ENCODE results near the gene PADI1.

Gene PADI1

DNA sequence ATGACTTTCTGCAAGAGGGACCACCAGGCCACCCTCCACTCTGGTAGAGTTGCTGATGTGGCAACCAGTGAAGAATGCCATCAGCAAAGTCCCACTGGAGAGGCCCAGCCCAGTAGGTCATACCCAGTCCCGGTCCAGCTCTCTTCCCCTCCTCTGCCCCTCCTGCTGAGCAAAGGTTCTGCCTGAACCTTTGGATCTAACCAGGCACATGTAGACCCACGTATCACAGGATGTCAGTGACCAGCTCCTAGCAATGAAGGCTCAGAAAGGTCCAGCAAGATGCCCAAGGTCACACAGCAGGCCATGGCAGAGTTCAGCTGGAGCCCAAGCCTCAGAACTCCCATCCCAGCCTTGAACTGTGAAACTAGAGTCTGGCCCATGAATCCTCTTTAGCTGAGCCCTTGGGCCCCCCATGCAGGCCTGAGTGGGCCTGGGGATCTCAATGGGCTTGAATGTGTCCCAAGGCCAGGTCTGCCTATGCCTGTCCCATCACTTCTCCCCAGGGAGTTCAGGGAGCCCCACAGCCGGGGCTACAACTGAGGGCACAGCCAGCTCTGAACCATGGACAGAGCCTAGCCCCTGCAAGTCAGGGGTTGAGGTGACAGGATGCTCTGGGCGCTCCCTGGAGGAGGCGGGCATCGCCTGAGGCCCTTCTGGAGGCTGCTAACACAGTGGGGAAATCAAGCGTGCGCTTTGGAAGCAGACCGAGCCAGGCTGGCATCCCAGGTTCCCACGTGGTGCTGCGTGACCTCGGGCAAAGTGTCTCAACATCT lies 21.4 kb upstream of the PADI1 start:
- no peak for DNase-seq

DNA sequence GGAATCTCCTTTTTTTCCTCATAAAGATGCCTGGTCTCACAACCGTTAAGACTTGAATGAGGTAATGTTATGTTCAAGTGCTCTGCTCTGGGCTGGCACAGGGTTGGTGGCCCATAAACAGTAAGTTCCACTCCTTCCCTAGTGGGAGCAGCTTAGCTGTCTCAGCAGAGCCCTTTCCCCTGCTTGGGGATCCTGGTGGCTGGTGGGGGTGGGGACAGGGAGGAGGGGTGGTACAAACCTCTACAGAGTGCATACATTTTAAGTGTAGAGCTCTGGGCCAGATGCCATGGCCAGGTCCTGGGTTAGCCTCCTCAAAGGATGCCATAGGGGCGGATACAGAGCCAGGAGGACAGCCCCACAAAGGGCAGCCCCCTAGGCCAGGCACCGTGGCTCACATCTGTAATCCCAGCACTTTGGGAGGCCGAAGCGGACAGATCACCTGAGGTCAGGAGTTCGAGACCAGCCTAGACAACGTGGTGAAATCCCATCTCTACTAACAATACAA lies 20.7 kb upstream of the PADI1 start:
- DNase-seq, result no peak

DNA sequence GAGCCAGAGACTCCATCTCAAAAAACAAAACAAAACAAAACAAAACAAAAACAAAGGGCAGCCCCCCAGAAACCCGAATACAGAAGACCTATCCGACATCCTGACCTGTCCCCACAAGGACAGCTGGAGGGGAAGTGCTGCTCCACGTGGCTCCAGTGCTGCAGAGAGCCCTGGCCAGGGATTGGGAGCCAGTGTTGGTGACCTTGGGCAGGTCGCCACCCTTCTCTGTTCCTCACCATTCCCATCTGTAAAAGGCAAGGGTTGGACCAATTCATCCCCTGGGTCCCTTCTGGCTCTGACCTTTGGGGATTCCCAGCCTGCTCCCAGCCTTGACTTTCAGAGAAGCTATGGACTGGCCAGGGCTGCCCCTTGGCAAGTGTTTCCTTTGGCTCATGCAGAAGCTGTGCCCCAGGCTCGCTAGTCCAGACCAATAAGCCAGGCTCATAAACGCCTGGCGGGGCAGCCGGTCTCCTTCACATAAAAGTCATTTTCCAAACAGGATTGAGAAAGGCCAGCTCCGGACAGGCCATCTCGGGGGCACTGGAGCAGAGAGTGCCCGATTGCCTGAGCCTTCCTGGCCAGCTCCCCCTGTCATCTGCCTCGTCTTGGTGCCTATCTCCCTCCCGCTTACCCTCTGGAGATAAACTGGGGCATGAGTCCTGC lies 20.0 kb upstream of the PADI1 start:
- DNase-seq, result no peak

DNA sequence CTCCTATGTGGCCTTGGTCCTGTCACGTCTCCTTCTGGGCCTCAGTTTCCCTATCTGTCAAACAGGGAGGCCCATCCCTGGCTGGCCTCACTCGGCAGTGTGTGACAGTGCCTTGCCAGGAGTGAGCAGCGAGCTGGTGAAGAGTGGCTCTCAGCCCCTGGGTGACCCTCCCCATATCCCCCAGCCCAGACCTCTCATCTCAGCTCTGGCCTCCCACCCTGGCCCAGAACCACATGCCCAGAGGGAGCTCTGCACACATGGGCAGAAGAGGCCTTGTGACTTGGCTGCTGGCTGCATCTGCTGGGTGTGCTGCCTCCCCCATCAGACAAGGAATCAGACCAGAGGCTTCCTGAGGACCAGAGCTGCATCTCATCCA lies 19.5 kb upstream of the PADI1 start:
- DNase-seq, result no peak

DNA sequence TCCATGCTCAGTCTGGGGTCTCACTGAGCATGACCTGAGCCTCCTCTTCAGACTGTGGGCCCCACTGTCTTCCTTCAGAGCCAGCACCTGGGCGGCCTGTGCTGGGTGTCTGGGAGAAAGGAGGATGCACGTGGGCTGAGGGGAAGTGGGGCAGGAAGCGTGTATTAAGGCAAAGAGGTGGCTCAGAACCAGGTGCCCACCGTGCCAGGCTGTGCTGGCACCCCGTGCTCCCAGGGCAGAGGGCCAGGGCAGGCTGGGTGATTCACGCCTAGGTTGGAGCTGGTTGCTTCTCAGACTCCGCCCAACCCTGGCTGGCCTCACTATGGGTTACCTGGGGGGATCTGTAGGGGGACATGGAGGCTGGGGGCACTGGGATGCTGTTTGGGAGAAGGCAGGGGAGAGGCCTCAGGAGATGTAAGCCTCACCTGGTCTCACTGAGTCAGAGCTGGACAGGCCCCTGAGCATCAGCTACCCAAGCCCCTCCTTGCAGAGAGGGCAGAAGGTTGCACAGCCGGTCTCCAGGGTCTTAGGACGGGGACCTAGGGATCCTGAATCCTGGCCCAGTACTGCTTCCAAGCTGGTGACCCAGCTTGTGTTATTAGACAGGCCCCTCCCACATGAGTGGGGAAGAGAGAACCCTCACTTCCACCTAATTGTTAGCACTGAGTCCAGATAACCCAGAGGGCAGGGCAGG lies 18.6 kb upstream of the PADI1 start:
- DNase-seq, result no peak

DNA sequence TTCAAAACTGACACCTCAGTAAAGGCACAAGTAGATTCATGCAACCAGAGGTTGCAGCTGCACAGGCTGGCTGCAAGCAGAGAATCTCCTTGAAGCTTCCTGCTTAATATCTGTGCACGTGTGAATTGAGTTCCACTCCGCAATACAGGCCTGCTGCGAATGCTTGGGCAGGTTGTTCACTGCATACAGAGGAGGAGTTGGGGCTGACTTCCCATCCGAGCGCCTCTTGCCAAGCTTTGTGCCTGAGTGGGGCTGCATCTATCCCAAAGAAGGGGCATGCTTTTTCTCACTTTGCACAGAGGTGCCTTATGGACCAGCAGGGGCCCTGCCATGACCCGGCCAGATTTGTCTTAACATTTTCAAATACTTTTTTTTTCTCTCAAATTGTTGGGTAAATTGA lies 17.9 kb upstream of the PADI1 start:
- DNase-seq, result no peak

DNA sequence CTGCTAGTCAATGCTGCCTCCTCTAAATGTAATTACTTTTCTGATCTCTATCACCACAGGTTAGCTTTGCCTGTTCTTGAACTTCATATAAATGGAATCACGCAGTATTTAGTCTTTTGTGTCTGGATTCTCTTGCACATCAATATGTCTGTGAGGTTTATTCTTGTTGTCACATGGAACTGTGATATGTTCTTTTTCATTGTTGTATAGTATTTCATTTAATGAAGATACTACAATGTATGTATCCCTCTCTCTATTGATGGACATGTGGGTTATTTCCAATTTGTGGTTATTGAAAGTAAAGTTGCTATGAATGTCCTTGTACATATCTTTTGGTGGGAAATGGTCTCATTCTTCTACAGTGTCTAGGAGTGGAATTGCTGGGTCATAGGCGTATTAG lies 16.7 kb upstream of the PADI1 start:
- DNase-seq, result no peak

DNA sequence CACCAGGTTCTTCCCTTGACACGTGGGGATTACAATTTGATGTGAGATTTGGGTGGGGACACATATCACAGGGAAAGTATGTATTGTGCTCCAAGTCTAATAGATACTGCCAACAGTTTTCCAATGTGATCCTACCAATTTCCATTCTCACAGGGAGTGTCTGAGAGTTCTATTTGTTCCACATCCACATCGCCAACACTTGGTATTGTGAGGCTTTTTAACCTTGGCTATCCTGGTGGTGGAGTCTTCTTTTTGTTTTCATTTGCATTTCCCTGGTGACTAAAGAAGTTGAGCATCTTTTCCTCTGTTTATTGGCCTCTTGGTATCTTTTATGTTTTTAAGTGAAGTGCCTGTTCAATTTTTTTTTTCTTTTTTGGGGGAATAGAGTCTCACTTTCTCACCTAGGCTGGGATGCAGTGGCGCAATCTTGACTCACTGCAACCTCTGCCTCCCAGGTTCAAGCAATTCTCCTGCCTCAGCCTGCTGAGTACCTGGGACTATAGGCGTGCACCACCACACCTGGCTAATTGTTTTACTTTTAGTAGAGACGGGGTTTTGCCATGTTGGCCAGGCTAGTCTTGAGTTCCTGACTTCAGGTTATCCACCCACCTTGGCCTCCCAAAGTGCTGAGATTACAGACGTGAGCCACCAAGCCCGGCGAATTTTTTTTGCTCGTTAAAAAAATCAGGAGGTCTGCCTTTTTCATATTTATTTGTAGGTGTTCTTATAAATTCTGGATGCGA lies 15.9 kb upstream of the PADI1 start:
- DNase-seq, result no peak

DNA sequence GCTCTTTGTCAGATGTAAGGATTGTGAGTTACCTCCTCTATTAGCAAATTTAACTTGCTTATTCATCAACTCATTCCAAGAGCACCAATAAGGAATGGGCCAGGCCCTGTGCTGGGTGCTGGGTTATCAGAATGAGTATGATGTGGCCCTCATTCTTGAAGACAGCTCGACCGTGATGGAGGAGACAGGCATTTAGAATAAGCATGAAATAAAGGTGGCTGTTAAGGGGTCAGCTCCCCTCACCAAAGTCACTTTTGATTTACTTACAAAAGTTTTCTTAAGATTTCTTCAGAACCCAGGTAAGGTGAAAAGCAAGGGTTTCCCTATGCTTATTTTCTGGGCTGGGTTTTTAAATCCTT lies 15.3 kb upstream of the PADI1 start:
- DNase-seq, result no peak

DNA sequence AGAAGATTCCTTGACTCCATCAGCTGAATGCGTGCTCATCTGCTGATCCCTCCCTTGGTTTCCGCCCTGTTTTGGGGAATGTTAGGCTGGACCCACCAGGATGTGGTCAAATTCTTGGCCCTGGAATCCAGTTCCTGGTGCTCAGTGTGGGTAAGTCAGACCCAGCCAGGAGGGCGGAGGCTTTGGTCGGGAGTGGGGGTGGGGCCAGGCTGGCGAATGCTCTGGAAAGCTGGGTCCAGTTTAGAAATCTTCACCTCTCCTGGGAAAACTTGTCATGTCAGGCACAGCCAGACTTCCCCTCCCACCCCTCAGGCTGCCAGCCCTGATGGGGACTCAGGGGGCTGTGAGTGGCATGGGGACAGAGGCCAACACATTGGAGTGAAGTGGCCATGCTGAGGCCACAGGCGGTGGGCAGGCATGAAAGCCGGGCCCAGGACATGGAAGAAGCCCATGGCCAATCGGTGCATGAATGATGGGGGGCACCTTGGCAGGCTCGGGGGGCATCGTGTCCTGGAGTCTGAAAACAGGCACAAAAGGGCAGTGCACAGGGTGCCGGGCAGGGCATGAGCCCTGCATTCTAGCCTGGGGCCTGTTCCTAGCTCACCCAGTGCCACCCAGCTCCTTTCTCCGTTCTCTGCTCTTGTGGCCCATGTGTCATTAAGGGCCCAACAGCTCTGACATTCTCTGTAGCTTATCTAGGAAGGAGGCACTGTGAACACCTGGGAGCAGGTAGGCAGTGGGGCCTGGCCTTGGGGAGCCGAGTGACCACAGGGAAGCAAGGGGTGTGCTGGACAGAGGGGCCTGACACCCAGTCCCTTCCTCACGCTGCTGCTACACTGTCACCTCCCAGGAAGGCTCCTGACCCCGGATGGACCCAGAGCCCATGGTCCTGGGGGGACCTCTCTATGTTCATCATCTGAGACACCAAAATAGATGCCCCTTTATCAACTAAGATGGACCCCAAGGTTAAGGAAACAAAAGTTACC lies 14.6 kb upstream of the PADI1 start:
- DNase-seq, result no peak

DNA sequence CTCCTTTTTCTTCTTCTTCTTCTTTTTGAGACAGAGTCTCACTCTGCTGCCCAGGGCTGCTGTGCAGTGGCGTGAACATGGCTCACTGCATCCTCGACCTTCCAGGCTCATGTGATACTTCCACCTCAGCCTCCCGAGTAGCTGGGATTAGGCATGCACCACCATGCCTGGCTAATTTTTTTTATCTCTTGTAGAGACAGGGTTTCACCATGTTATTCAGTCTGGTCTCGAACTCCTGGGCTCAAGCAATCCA lies 13.0 kb upstream of the PADI1 start:
- DNase-seq, result no peak

DNA sequence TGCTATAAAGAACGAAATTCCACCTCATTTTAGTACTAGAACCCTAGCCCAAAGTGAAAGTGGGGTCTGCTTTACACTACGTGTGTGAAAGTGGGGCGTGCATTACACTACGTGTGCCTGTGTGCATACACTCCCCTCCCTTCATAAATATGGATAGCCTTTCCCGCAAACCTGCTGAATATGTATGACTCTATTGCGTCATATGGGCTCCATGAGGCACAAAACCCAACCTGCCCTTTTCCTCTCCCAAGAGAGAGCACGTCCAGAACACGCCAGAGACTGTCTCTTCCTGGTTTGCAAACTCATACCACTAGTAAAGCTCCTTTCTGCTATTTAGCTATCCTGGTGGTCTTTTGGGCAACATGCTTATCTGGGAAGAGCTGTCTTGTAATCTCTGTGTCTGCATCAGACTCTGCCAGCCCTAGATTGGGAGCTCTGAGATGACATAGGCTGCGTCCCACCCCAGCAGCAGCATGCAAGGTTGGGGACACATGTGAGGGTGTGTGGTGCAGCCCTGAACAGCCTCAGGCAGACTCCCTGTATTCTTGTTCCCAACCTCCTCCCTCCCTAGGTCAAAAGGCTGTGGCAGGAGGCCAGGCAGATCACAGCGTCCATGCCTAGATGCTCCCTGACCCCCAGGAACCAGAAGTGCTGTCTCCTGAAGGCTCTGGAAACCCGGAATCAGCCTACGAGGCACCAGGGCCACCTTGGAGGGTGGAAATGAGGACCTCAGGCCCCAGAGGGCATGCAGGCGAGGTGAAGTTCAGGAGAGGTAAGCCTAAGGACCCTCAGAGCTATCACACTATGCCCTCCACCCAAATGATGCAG lies 12.3 kb upstream of the PADI1 start:
- DNase-seq, result no peak

DNA sequence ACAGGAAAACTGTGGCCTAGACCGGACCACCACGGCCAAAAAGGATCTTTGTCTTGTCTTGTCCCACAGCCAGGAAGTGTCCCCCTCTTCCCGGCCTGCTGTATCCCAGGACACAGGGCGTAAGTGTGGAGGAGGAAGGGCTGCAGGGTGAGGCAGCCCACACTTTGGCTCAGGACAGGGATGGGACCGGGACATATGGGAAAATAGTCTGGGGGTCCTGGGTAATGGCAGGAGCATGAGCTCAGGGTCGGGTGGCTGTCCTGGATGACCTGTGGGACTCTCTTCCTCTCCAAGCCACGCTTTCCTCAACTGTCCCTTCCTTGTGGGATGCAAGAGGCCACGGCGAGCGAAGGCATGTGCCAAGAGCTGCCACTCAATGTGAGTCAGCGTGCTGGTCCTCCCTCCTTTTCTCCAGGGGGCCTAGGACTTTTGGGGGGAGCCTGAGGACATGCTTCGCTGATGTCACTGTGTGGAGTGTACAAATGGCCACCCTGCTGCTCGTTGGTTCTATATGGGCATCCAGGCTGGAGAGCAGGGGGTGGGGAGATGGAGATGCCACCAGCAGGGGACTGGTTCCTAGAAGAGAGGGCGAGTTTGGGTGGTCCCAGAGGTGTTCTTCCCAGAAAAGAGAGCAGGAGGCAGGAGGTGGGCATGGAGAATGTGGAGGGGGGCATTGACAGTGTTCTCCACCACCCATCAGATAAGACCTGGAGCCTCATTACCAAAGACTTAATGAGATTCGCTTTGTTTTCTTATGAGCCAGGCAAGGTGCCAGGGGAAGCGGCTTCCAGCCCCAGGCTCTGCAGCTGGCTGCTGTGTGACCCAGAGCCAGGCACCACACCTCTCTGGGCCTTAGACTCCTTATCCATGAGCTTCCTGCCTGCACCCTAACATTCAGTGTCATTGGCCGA lies 11.5 kb upstream of the PADI1 start:
- no peak for DNase-seq

DNA sequence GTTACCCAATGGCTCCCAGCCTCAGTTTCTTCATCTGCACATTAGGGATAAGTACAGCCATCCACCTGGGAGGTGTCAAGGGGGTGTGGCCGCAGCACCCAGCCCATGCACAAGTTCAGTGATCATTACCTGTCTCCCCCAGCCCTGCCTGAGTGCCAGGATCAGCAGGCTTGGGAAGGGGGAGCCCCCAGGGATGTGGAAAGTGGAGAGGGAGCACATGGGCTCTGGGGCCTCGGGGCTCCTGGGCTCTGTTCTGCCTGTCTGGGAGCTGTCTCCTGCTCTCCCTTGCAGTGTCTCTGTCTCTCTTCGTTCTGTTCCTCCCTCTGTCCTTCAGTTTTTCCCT lies 10.8 kb upstream of the PADI1 start:
- DNase-seq, result no peak

DNA sequence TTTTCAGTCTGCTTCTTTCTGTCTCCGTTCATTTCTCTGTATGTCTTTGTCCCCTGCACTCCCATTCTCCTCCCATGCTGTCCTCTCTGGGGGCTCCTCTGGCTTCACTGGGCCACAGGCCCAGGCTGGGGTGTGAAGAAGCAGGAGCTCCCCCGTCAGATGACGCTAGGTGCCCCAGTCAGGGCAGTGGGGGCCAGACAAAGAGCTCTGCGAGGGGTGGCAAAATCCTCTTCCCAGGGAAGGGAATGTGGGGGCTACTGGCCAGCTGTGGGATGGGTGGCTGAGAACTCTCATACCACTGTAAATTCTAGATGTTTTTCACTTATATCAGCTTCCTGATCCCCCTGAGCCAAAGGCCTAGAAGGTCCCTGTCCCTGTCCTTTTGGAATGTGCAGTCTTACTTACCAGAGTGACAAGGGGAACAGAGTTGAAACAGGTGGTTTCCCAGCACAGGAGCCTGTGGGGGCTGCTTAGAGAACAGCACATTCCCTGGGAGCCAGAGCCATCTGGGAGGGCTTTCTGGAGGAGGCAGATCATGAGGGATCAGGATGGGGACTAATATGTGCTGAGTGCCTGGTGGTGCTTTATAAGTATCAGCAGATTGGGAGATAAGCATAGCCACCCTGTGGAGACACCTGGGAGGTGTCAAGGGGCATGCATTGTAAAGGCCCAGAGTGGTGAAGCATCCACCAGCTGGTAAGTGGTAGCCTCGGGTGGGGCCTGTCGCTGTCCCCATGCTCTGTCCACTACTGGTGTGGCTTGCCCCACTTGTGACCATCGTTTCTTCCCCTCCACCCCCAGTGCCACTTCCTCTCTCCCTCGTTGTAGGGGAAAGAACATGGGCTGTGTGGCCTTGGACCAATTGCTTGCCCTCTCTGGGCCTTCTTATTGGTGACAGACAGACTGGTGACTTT lies 10.1 kb upstream of the PADI1 start:
- no peak for DNase-seq

DNA sequence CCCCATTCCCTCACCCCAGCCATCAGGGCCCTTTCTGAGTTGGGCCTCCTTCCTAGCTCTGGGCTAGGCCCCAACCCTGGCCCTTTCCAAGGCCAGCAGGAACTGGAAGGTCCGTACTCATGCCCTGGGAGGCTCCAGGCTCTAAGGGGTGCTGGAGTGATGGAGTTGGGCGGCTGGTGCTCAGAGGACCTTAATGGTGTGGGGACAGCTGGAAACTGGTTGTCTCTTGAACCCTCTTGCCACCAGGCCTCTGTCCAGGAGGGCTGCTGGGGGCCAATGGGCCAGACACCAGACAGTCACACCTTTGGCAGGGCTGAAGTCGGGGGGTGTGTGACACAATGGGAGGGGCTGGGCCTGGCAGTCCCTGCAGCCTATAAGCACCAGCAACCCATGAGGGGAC lies 9.2 kb upstream of the PADI1 start:
- no peak for DNase-seq

DNA sequence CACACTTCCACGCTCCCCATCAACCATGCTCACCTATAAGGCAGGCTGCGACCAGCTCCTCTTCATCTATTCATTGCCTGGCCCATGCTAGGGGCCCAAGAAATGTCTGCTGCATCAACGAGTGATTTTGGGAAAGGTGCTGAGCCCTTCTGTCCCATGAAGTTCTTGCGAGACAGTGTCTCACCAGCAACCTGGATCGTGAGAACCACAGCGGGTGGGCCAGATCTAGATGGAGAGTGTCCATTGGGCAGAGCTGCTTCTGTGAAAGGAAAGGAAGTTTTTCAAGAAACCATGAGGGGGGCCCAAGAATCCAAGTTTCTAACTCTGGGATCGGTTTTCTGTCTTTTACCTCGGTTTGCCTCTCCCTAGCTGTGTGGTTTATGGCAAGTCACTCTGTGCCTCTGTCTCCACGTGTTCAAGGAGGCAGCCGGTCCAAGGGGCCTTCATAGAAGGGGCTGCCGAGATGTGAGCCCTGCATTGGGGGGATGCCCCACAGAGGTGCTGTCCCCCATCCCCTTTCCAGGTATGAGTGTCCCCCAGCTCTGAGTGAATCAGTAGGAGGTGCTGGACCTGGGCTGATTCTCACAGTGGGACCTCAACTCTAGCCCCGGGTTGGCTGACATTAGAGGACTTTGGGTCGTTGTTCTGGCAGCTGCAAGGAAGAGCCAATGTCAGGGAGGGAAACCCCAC lies 8.3 kb upstream of the PADI1 start:
- DNase-seq, result no peak

DNA sequence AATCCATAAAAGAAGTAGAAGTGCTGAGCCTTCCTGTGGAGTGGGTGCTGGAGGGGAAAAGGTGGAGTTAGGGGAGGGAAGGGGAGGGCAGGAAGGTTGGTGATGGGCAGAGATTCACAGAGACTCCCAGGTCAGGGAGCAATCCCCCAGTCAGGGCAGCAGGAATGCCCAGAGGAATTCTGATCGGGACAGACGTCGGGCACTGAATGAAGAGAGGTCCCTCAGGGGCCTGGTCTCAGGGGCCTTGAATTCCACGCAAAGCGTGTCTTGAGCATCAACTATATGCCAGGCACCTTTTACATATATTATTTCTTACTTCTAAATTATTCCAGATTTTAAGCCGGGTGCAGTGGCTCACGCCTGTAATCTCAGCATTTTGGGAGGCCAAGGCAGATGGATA lies 7.2 kb upstream of the PADI1 start:
- DNase-seq, result no peak

Measured in NCI-H1694 treated with DMSO at 0.1 percent for 48 hours (cell line).